8988T (cell line): ENCODE measurements around the gene ZNF598.

Source experiments
- DNase-seq: peaks from one replicate; pipeline ENCODE4 v3.0.0; 2011

Gene ZNF598

GRCh38 chr16:2009791-2010510, at the start of gene ZNF598:
TSS of gene ZNF598 (minus strand) at chr16:2009821.
- DNase-seq = peak; percentile 90

- DNase-seq = no peak
These were observed 49.3 kb upstream of the ZNF598 start for GRCh38 chr16:2058872-2059271.

GRCh38 chr16:2058420-2058819, 48.8 kb upstream of the ZNF598 start:
- DNase-seq = no peak

- DNase-seq = no peak
These were observed 47.8 kb upstream of the ZNF598 start for GRCh38 chr16:2057438-2057837.

GRCh38 chr16:2056681-2057407, 47.2 kb upstream of the ZNF598 start:
- DNase-seq = peak; percentile 47

- DNase-seq = peak; percentile 49
These were observed 46.5 kb upstream of the ZNF598 start for GRCh38 chr16:2056077-2056476.

- no peak for DNase-seq
These were observed 45.1 kb upstream of the ZNF598 start for GRCh38 chr16:2054543-2055245.

- DNase-seq = no peak
These were observed 44.3 kb upstream of the ZNF598 start for GRCh38 chr16:2053897-2054296.

GRCh38 chr16:2053211-2053610, 43.6 kb upstream of the ZNF598 start:
- no peak for DNase-seq

- DNase-seq = no peak
These were observed 38.5 kb upstream of the ZNF598 start for GRCh38 chr16:2048116-2048543.

GRCh38 chr16:2047330-2048115, 37.9 kb upstream of the ZNF598 start, which contains the start of the genes NTHL1 and TSC2:
TSS of gene NTHL1 (minus strand) at chr16:2047834. CDS start at chr16:2047823, 11 bp downstream.
TSS of gene TSC2 (plus strand) at chr16:2047985. CDS start at chr16:2048616, 631 bp downstream.
- peak; percentile 78 for DNase-seq

GRCh38 chr16:2046893-2047329, 37.3 kb upstream of the ZNF598 start:
- no peak for DNase-seq

- no peak for DNase-seq
These were observed 36.6 kb upstream of the ZNF598 start for GRCh38 chr16:2045965-2046892.

GRCh38 chr16:2044541-2044940, 34.9 kb upstream of the ZNF598 start:
- DNase-seq = no peak

- no peak for DNase-seq
These were observed 34.2 kb upstream of the ZNF598 start for GRCh38 chr16:2043667-2044451.

- DNase-seq = no peak
These were observed 33.5 kb upstream of the ZNF598 start for GRCh38 chr16:2042986-2043666.

GRCh38 chr16:2042171-2042985, 32.8 kb upstream of the ZNF598 start:
- no peak for DNase-seq

- no peak for DNase-seq
These were observed 31.3 kb upstream of the ZNF598 start for GRCh38 chr16:2040787-2041522.
